ENCODE results near the gene AMZ2.
"Not testable (repeated sequence)": the region's sequence is repeated elsewhere in the genome, so short reads cannot be mapped to it uniquely, and the experiment has no call there.

Gene AMZ2

GRCh38 chr17:68204736-68205135 lies 43.1 kb upstream of the AMZ2 start:
- TF ChIP-seq CTCF (IDR thresholded peaks at IDR 0.05; ENCODE audit: low read depth, low read length) = no peak
- no peak for DNase-seq (ENCODE audit: low read depth in 2 of 2)
- H3K4me3 ChIP-seq (replicated peaks in 1 of 2; ENCODE audit: low read depth in 2 of 2, low read length in 2 of 2) = peak overlapping the region; percentile 75

- peak; percentile 67 for TF ChIP-seq CTCF (IDR thresholded peaks at IDR 0.05; ENCODE audit: low read depth, low read length)
- peak; percentile 88 to 89 for DNase-seq (ENCODE audit: low read depth in 2 of 2)
These were observed 42.5 kb upstream of the AMZ2 start for GRCh38 chr17:68205251-68205807.

GRCh38 chr17:68205808-68206720 lies 41.8 kb upstream of the AMZ2 start:
- peak overlapping the region; percentile 75 for H3K4me3 ChIP-seq (replicated peaks in 1 of 2; ENCODE audit: low read depth in 2 of 2, low read length in 2 of 2)
- DNase-seq (ENCODE audit: low read depth in 2 of 2) = peak in 1 of 2 donors; percentile 5
- no peak for TF ChIP-seq CTCF (IDR thresholded peaks at IDR 0.05; ENCODE audit: low read depth, low read length)

More at GRCh38 chr17:68205251-68205807, 42.5 kb upstream of the AMZ2 start:
- peak overlapping the region; percentile 75 for H3K4me3 ChIP-seq (replicated peaks in 1 of 2; ENCODE audit: low read depth in 2 of 2, low read length in 2 of 2)

- no peak for DNase-seq (ENCODE audit: low read depth in 2 of 2)
- no peak for TF ChIP-seq CTCF (IDR thresholded peaks at IDR 0.05; ENCODE audit: low read depth, low read length)
- no peak overlapping the region for H3K4me3 ChIP-seq (replicated peaks in 1 of 2; ENCODE audit: low read depth in 2 of 2, low read length in 2 of 2)
These were observed 40.1 kb upstream of the AMZ2 start for GRCh38 chr17:68207651-68208253.

GRCh38 chr17:68208651-68209050 lies 39.2 kb upstream of the AMZ2 start:
- not testable (repeated sequence) for DNase-seq (ENCODE audit: low read depth in 2 of 2); H3K4me3 ChIP-seq (replicated peaks in 1 of 2; ENCODE audit: low read depth in 2 of 2, low read length in 2 of 2)

GRCh38 chr17:68209191-68209900 lies 38.5 kb upstream of the AMZ2 start:
- DNase-seq (ENCODE audit: low read depth in 2 of 2) = not testable (repeated sequence)

GRCh38 chr17:68210570-68211315 lies 37.1 kb upstream of the AMZ2 start:
- no peak overlapping the region for H3K4me3 ChIP-seq (replicated peaks in 1 of 2; ENCODE audit: low read depth in 2 of 2, low read length in 2 of 2)
- peak; percentile 22 to 36 for DNase-seq (ENCODE audit: low read depth in 2 of 2)
- TF ChIP-seq CTCF (IDR thresholded peaks at IDR 0.05; ENCODE audit: low read depth, low read length) = no peak

More at GRCh38 chr17:68209191-68209900, 38.5 kb upstream of the AMZ2 start:
- not testable (repeated sequence) for H3K4me3 ChIP-seq (replicated peaks in 1 of 2; ENCODE audit: low read depth in 2 of 2, low read length in 2 of 2)

- not testable (repeated sequence) for DNase-seq (ENCODE audit: low read depth in 2 of 2); H3K4me3 ChIP-seq (replicated peaks in 1 of 2; ENCODE audit: low read depth in 2 of 2, low read length in 2 of 2)
These were observed 34.1 kb upstream of the AMZ2 start for GRCh38 chr17:68213428-68214411.

- H3K4me3 ChIP-seq (replicated peaks in 1 of 2; ENCODE audit: low read depth in 2 of 2, low read length in 2 of 2); DNase-seq (ENCODE audit: low read depth in 2 of 2): not testable (repeated sequence)
These were observed 32.4 kb upstream of the AMZ2 start for GRCh38 chr17:68215453-68215852.
